ENCODE data around the gene MRPL19.

DNA sequence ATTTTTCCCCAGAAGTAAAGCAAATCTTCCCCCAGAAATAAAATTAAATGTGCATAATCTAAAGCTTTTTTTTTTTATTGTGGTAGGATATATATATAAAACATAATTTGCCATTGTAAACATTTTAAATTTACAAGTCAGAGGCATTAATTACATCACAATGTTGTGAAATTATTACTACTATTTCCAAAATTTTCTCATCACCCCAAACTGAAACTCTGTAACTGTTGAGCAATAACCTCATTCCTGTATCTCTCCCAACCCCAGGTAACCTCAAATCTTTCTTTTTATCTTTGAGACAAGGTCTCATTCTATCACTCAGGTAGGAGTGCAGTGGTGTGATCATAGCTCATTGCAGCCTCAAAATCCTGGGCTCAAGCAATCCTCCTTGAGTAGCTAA is 11.2 kb downstream of the MRPL19 start:
- TF ChIP-seq, protein P1, sequence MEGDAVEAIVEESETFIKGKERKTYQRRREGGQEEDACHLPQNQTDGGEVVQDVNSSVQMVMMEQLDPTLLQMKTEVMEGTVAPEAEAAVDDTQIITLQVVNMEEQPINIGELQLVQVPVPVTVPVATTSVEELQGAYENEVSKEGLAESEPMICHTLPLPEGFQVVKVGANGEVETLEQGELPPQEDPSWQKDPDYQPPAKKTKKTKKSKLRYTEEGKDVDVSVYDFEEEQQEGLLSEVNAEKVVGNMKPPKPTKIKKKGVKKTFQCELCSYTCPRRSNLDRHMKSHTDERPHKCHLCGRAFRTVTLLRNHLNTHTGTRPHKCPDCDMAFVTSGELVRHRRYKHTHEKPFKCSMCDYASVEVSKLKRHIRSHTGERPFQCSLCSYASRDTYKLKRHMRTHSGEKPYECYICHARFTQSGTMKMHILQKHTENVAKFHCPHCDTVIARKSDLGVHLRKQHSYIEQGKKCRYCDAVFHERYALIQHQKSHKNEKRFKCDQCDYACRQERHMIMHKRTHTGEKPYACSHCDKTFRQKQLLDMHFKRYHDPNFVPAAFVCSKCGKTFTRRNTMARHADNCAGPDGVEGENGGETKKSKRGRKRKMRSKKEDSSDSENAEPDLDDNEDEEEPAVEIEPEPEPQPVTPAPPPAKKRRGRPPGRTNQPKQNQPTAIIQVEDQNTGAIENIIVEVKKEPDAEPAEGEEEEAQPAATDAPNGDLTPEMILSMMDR (IDR thresholded peaks at IDR 0.05) = no peak
- no peak for TF ChIP-seq POLR2A (IDR thresholded peaks at IDR 0.05)

Data from lower leg skin (tissue), 3 donors.